HG03066 (cell line): Measurements from ENCODE around the gene IL1RL1.

Source experiments
- ATAC-seq: cut with Tn5 transposase; IDR thresholded peaks from one replicate; pipeline ENCODE4 v1.9.1; 2021; ENCODE audit warnings: low read depth; ENCODE audit not compliant: unreplicated experiment

Gene IL1RL1

GRCh38 chr2:102310964-102311640 is at the start of gene IL1RL1:
IL1RL1 (plus strand) TSS chr2:102311563; CDS start chr2:102338265, 26,702 bp downstream.
- no peak for ATAC-seq

- ATAC-seq = no peak
Measured at GRCh38 chr2:102262216-102263129, 48.9 kb upstream of the IL1RL1 start.

GRCh38 chr2:102264952-102265351 is 46.4 kb upstream of the IL1RL1 start:
- no peak for ATAC-seq

- ATAC-seq = no peak
Measured at GRCh38 chr2:102266204-102266603, 45.2 kb upstream of the IL1RL1 start.

- ATAC-seq = no peak
Measured at GRCh38 chr2:102267774-102268173, 43.6 kb upstream of the IL1RL1 start.

- no peak for ATAC-seq
Measured at GRCh38 chr2:102268510-102269199, 42.7 kb upstream of the IL1RL1 start.

GRCh38 chr2:102269200-102269524 is 42.2 kb upstream of the IL1RL1 start:
- ATAC-seq = no peak

GRCh38 chr2:102271844-102272243 is 39.5 kb upstream of the IL1RL1 start:
- no peak for ATAC-seq

- ATAC-seq = no peak
Measured at GRCh38 chr2:102273619-102274211, 37.6 kb upstream of the IL1RL1 start.

- no peak for ATAC-seq
Measured at GRCh38 chr2:102276549-102277201, 34.7 kb upstream of the IL1RL1 start.

- no peak for ATAC-seq
Measured at GRCh38 chr2:102277202-102277700, 34.1 kb upstream of the IL1RL1 start.

- no peak for ATAC-seq
Measured at GRCh38 chr2:102278720-102279390, 32.5 kb upstream of the IL1RL1 start.

GRCh38 chr2:102279391-102279735 is 32.0 kb upstream of the IL1RL1 start:
- ATAC-seq = no peak

GRCh38 chr2:102282678-102283091 is 28.7 kb upstream of the IL1RL1 start:
- no peak for ATAC-seq

GRCh38 chr2:102283996-102284395 is 27.4 kb upstream of the IL1RL1 start:
- no peak for ATAC-seq

- ATAC-seq = no peak
Measured at GRCh38 chr2:102284611-102285010, 26.8 kb upstream of the IL1RL1 start.

- ATAC-seq = no peak
Measured at GRCh38 chr2:102285368-102285767, 26.0 kb upstream of the IL1RL1 start.

GRCh38 chr2:102286041-102286440 is 25.3 kb upstream of the IL1RL1 start:
- no peak for ATAC-seq

- no peak for ATAC-seq
Measured at GRCh38 chr2:102289129-102289528, 22.2 kb upstream of the IL1RL1 start.

GRCh38 chr2:102290594-102290993 is 20.8 kb upstream of the IL1RL1 start:
- ATAC-seq = no peak
